Measurements from ENCODE around the gene GDPD5.

Gene GDPD5

DNA sequence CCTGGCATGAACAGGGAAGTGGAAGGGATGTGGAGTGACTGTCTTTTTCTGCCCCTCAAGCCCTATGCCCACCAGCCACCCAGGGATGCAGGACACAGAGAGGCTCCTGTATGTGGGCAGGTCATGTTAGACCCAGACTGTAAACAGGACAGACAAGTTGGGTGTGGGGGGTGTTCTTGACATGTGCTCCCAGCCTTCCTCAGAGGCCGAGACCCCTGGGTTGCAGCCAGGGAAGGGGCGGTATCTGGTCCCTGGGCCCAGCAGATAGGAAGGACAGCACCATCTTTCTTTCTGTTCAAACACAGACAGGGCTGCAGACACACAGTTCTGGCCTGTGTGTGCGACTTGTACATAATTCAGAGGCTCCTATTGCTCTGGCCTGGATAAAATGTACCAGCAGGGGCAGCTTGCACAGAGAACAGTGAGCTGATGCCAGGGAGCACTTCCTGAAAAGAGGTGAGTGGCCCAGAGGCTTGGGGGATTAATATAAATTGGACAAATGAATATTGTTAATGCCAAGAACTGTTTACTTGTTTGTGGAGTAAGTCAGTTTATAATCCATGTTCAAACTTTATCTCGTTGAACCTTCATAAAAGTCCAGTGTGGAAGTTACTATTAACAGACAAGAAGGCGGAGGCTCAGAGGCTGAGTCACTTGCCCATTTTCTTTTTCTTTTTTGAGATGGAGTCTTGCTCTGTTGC is 16.6 kb downstream of the GDPD5 start:
- no peak overlapping the region for H3K9ac ChIP-seq (ENCODE audit: low read depth, low read length)
- H3K9me3 ChIP-seq (ENCODE audit: control insufficient read depth, insufficient read depth, low read length), result no peaks in the 10 kb centered on the region
- H3K36me3 ChIP-seq (ENCODE audit: control insufficient read depth, insufficient read depth, low read length), result no peaks in the 10 kb centered on the region
- H3K4me1 ChIP-seq (ENCODE audit: control insufficient read depth, insufficient read depth, low read length), result no peaks in the 10 kb centered on the region
- H3K27ac ChIP-seq (ENCODE audit: low read depth, low read length), result no peak overlapping the region
- H3K27me3 ChIP-seq (ENCODE audit: control insufficient read depth, insufficient read depth, low read length), result no peaks in the 10 kb centered on the region
- no peak overlapping the region for H3K4me3 ChIP-seq (ENCODE audit: low read depth, low read length)

DNA sequence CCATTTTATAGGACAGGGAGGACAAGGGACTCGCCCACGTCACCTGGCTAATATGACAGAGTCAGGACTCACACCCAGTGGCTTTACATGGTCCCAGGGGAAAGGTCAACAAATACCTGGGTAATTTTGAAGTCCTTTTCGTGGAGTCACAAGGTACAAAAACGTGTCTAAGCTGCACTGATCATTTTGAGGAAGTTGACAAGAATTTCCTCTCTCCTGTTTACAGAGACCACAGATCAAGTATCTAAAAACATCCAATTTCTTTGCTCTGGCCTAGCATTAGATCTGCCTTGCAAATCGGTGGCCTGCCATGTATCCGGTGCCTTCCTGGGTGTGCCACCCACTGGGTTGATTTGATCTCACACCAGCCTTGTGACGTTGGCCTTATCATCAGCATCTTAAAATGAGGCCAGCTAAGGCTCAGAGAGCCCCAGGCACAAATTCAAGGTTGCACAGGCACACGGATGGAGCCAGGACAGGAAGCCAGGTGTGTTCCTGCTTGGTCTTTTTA is 17.6 kb downstream of the GDPD5 start:
- H3K4me1 ChIP-seq (ENCODE audit: control insufficient read depth, insufficient read depth, low read length), result no peaks in the 10 kb centered on the region
- H3K4me3 ChIP-seq (ENCODE audit: low read depth, low read length), result no peak overlapping the region
- H3K27me3 ChIP-seq (ENCODE audit: control insufficient read depth, insufficient read depth, low read length), result no peaks in the 10 kb centered on the region
- no peak overlapping the region for H3K27ac ChIP-seq (ENCODE audit: low read depth, low read length)
- H3K9ac ChIP-seq (ENCODE audit: low read depth, low read length), result no peak overlapping the region
- no peaks in the 10 kb centered on the region for H3K36me3 ChIP-seq (ENCODE audit: control insufficient read depth, insufficient read depth, low read length)
- no peaks in the 10 kb centered on the region for H3K9me3 ChIP-seq (ENCODE audit: control insufficient read depth, insufficient read depth, low read length)

DNA sequence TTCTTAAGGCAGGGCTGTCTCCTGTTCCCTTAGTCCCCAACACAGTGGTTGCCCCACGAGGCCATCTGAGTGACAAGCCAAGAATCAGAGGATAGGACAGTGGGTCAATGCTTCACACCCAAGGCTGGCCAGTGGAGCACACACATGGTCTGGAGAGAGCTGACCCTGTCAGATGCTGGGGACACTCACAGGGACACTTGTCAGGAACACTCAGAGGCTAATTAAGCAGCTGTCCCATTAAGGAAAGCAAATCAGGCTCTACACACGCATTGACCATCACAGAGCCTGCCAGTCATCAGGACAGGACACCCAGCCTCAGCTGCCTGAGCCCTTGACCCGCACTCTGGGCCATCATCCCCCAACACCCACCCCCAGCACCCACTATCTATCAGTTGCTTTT is 18.2 kb downstream of the GDPD5 start:
- Histone ChIP-seq H3K4me3 (ENCODE audit: low read depth, low read length) (no peak overlapping the region), H3K36me3 (ENCODE audit: control insufficient read depth, insufficient read depth, low read length) (no peaks in the 10 kb centered on the region), H3K27ac (ENCODE audit: low read depth, low read length) (no peak overlapping the region), H3K9ac (ENCODE audit: low read depth, low read length) (no peak overlapping the region), H3K9me3 (ENCODE audit: control insufficient read depth, insufficient read depth, low read length) (no peaks in the 10 kb centered on the region), H3K27me3 (ENCODE audit: control insufficient read depth, insufficient read depth, low read length) (no peaks in the 10 kb centered on the region), H3K4me1 (ENCODE audit: control insufficient read depth, insufficient read depth, low read length) (no peaks in the 10 kb centered on the region)

GRCh38 chr11:75506827-75507226 is 18.9 kb downstream of the GDPD5 start:
- no peaks in the 10 kb centered on the region for H3K4me1 ChIP-seq (ENCODE audit: control insufficient read depth, insufficient read depth, low read length)
- H3K27me3 ChIP-seq (ENCODE audit: control insufficient read depth, insufficient read depth, low read length), result no peaks in the 10 kb centered on the region
- no peaks in the 10 kb centered on the region for H3K36me3 ChIP-seq (ENCODE audit: control insufficient read depth, insufficient read depth, low read length)
- no peak overlapping the region for H3K4me3 ChIP-seq (ENCODE audit: low read depth, low read length)
- no peak overlapping the region for H3K9ac ChIP-seq (ENCODE audit: low read depth, low read length)
- H3K9me3 ChIP-seq (ENCODE audit: control insufficient read depth, insufficient read depth, low read length), result no peaks in the 10 kb centered on the region
- H3K27ac ChIP-seq (ENCODE audit: low read depth, low read length), result no peak overlapping the region

GRCh38 chr11:75505916-75506692 is 19.6 kb downstream of the GDPD5 start:
- H3K4me1 ChIP-seq (ENCODE audit: control insufficient read depth, insufficient read depth, low read length), result no peaks in the 10 kb centered on the region
- H3K36me3 ChIP-seq (ENCODE audit: control insufficient read depth, insufficient read depth, low read length), result no peaks in the 10 kb centered on the region
- no peak overlapping the region for H3K27ac ChIP-seq (ENCODE audit: low read depth, low read length)
- H3K4me3 ChIP-seq (ENCODE audit: low read depth, low read length), result no peak overlapping the region
- no peak overlapping the region for H3K9ac ChIP-seq (ENCODE audit: low read depth, low read length)
- H3K9me3 ChIP-seq (ENCODE audit: control insufficient read depth, insufficient read depth, low read length), result no peaks in the 10 kb centered on the region
- H3K27me3 ChIP-seq (ENCODE audit: control insufficient read depth, insufficient read depth, low read length), result no peaks in the 10 kb centered on the region

- H3K36me3 ChIP-seq (ENCODE audit: control insufficient read depth, insufficient read depth, low read length), result no peaks in the 10 kb centered on the region
- H3K27me3 ChIP-seq (ENCODE audit: control insufficient read depth, insufficient read depth, low read length), result no peaks in the 10 kb centered on the region
- no peak overlapping the region for H3K9ac ChIP-seq (ENCODE audit: low read depth, low read length)
- H3K9me3 ChIP-seq (ENCODE audit: control insufficient read depth, insufficient read depth, low read length), result no peaks in the 10 kb centered on the region
- H3K4me3 ChIP-seq (ENCODE audit: low read depth, low read length), result no peak overlapping the region
- H3K27ac ChIP-seq (ENCODE audit: low read depth, low read length), result no peak overlapping the region
- H3K4me1 ChIP-seq (ENCODE audit: control insufficient read depth, insufficient read depth, low read length), result no peaks in the 10 kb centered on the region
Observed at GRCh38 chr11:75504501-75504900, 21.2 kb downstream of the GDPD5 start.

DNA sequence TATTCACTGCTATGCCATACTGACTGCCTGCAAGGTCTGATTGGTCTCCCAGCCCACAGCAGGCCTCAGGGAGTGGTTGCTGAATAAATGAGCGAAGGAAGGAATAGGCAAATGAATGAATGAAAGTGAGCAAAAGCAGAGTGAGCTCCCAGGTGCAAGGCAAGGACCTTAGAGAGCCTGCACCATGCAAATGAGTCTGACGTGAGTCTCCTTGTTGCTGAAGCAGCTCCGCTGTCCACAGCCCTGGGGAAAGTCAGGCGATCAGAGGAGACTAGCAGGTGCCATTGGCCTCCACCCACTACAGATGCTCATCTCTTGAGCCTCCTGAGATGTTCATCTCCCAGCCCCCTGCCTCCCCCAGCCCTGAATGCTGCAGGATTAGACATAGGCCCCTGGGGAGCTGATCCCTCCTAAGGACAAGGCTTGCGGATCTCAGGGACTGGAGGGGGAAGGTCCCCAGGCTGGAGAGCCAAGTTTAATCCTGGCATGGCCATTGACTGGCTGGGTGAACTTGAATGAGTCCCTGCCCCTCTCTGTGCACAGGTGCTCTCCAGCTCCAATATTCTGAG is 22.1 kb downstream of the GDPD5 start:
- Histone ChIP-seq H3K27me3 (ENCODE audit: control insufficient read depth, insufficient read depth, low read length) (no peaks in the 10 kb centered on the region), H3K4me1 (ENCODE audit: control insufficient read depth, insufficient read depth, low read length) (no peaks in the 10 kb centered on the region), H3K9ac (ENCODE audit: low read depth, low read length) (no peak overlapping the region), H3K9me3 (ENCODE audit: control insufficient read depth, insufficient read depth, low read length) (no peaks in the 10 kb centered on the region), H3K36me3 (ENCODE audit: control insufficient read depth, insufficient read depth, low read length) (no peaks in the 10 kb centered on the region), H3K4me3 (ENCODE audit: low read depth, low read length) (no peak overlapping the region), H3K27ac (ENCODE audit: low read depth, low read length) (no peak overlapping the region)

- Histone ChIP-seq H3K27me3 (ENCODE audit: control insufficient read depth, insufficient read depth, low read length) (no peaks in the 10 kb centered on the region), H3K4me1 (ENCODE audit: control insufficient read depth, insufficient read depth, low read length) (no peaks in the 10 kb centered on the region), H3K4me3 (ENCODE audit: low read depth, low read length) (no peak overlapping the region), H3K27ac (ENCODE audit: low read depth, low read length) (no peak overlapping the region), H3K9me3 (ENCODE audit: control insufficient read depth, insufficient read depth, low read length) (no peaks in the 10 kb centered on the region), H3K36me3 (ENCODE audit: control insufficient read depth, insufficient read depth, low read length) (no peaks in the 10 kb centered on the region), H3K9ac (ENCODE audit: low read depth, low read length) (no peak overlapping the region)
Observed at GRCh38 chr11:75502138-75502537, 23.6 kb downstream of the GDPD5 start.

DNA sequence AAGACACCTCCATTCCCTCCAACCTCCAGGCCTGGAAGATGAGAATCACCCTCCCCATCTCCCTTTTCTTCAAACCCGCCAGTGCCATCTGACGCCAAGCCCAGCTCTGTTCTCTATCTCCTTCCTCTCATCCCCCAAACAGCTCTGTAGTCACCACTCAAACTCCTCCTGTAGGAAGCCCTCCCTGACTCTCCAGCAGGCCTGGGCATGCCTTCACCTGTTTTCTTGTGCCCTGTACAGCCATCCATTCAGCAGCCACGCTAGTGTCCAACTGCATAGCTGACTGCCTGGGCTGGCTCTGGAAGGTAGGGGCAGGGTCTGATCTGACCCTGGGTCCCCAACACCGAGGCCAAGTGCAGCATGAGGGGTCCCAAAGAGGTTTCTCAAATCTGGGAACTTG is 25.0 kb downstream of the GDPD5 start:
- Histone ChIP-seq H3K4me1 (ENCODE audit: control insufficient read depth, insufficient read depth, low read length) (peaks cover 4% of the 10 kb centered on the region; the same call in 1 of the 2 replicates), H3K27me3 (ENCODE audit: control insufficient read depth, insufficient read depth, low read length) (no peaks in the 10 kb centered on the region), H3K9ac (ENCODE audit: low read depth, low read length) (no peak overlapping the region), H3K4me3 (ENCODE audit: low read depth, low read length) (no peak overlapping the region), H3K9me3 (ENCODE audit: control insufficient read depth, insufficient read depth, low read length) (no peaks in the 10 kb centered on the region), H3K27ac (ENCODE audit: low read depth, low read length) (no peak overlapping the region), H3K36me3 (ENCODE audit: control insufficient read depth, insufficient read depth, low read length) (no peaks in the 10 kb centered on the region)

- H3K27me3 ChIP-seq (ENCODE audit: control insufficient read depth, insufficient read depth, low read length), result no peaks in the 10 kb centered on the region
- H3K4me1 ChIP-seq (ENCODE audit: control insufficient read depth, insufficient read depth, low read length), result peaks cover 4% of the 10 kb centered on the region; the same call in 1 of the 2 replicates
- no peak overlapping the region for H3K9ac ChIP-seq (ENCODE audit: low read depth, low read length)
- no peaks in the 10 kb centered on the region for H3K36me3 ChIP-seq (ENCODE audit: control insufficient read depth, insufficient read depth, low read length)
- no peaks in the 10 kb centered on the region for H3K9me3 ChIP-seq (ENCODE audit: control insufficient read depth, insufficient read depth, low read length)
- no peak overlapping the region for H3K4me3 ChIP-seq (ENCODE audit: low read depth, low read length)
- H3K27ac ChIP-seq (ENCODE audit: low read depth, low read length), result no peak overlapping the region
Observed at GRCh38 chr11:75499423-75500190, 26.1 kb downstream of the GDPD5 start.
